ENCODE data around the gene PNPLA2. TPM values are rescaled to one million over a fixed set of nuclear protein-coding genes. Genes with fewer than 3 reads are reported as not detected.

The PNPLA2 gene
- total and polyA plus RNA-seq, 10 of the 15 experiments (the other 5 are each of a cell fraction or from before 2014, with no cell fraction given): 0.19 to 34.0 (median 8.1) TPM

DNA sequence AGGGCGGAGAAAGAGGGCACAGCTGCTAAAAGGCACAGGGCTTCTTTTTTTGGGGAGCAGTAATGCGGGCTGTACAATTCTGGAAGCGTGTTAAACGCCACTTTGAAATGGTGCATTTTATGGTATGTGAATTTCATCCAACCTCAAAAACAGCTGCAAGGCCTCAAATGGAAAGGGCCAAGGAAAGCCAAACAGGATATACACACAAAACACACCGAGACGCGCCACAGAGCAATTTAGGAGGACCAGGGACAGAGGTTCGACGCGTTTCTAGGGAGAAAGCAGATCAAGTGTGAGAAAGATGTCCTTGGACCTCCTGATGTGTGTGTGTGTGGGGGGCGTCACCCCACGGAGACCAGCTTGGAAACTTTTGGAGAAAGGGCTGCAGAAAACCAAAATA lies 55.0 kb downstream of the PNPLA2 start:
- ChIA-PET CTCF (interaction anchor here (1.1 kb wide), 1 partner anchor 25 kb away, joined by 3 read pairs; no protein-coding TSS in a partner anchor), RAD21 (ENCODE audit: unreplicated experiment) (no interaction called here), POLR2A (no interaction called here), SMC1A (ENCODE audit: uncharacterized antibody, unreplicated experiment) (no interaction called here)
- no TSS peak for BruUV-seq (replicated peaks)
- Histone ChIP-seq H3K4me2 (ENCODE audit: control insufficient read depth, insufficient read depth) (no peak overlapping the region), H3K9ac (ENCODE audit: control insufficient read depth, insufficient read depth, low read length) (no peak overlapping the region), H3K27ac (ENCODE audit: control insufficient read depth, insufficient read depth) (no peak overlapping the region), H3K36me3 (ENCODE audit: control insufficient read depth in 2 of 2, insufficient read depth in 2 of 2, low read length in 1 of 2) (no peaks in the 10 kb centered on the region; a peak in 1 of 4 replicates), H3K4me3 (no peak overlapping the region), H3K4me1 (ENCODE audit: control insufficient read depth, insufficient read depth, low read length) (no peaks in the 10 kb centered on the region), H4K20me1 (ENCODE audit: control insufficient read depth, insufficient read depth) (no peaks in the 10 kb centered on the region), H2AFZ (ENCODE audit: control insufficient read depth, low read depth, low read length) (no peak overlapping the region), H3K27me3 (replicated peaks in 1 of 2; ENCODE audit: control insufficient read depth in 2 of 2, insufficient read depth in 2 of 2, low read length in 1 of 2) (no peaks in the 10 kb centered on the region), H3K9me3 (replicated peaks; ENCODE audit: control insufficient read depth, insufficient read depth, low read length) (no peaks in the 10 kb centered on the region), H3K79me2 (ENCODE audit: control insufficient read depth, insufficient read depth, low read length) (no peaks in the 10 kb centered on the region)
- intact Hi-C loops (cut with micrococcal nuclease; ENCODE audit: unreplicated experiment): no loop called here
- FAIRE-seq: no peak
- ATAC-seq: no peak
- 81% methylated on average over 12 of the region's 12 CpGs for WGBS (ENCODE audit: insufficient coverage, insufficient replicate concordance, low lambda C conversion rate, missing lambda C conversion rate)
- in situ Hi-C loops (cut with MboI): no loop called here
- DNase-seq (ENCODE audit: low read depth, low spot score): no peak
- TF ChIP-seq, protein P1, sequence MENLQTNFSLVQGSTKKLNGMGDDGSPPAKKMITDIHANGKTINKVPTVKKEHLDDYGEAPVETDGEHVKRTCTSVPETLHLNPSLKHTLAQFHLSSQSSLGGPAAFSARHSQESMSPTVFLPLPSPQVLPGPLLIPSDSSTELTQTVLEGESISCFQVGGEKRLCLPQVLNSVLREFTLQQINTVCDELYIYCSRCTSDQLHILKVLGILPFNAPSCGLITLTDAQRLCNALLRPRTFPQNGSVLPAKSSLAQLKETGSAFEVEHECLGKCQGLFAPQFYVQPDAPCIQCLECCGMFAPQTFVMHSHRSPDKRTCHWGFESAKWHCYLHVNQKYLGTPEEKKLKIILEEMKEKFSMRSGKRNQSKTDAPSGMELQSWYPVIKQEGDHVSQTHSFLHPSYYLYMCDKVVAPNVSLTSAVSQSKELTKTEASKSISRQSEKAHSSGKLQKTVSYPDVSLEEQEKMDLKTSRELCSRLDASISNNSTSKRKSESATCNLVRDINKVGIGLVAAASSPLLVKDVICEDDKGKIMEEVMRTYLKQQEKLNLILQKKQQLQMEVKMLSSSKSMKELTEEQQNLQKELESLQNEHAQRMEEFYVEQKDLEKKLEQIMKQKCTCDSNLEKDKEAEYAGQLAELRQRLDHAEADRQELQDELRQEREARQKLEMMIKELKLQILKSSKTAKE (IDR thresholded peaks at IDR 0.05; ENCODE audit: low read depth, poor library complexity, severe bottlenecking): no peak
- no peak for TF ChIP-seq NR2C2 (IDR thresholded peaks at IDR 0.05; ENCODE audit: borderline replicate concordance, control insufficient read depth, insufficient read length, low read depth)
- TF ChIP-seq NFYA (IDR thresholded peaks at IDR 0.05; ENCODE audit: borderline replicate concordance, low read depth, low read length): no peak
- TF ChIP-seq, protein P2, sequence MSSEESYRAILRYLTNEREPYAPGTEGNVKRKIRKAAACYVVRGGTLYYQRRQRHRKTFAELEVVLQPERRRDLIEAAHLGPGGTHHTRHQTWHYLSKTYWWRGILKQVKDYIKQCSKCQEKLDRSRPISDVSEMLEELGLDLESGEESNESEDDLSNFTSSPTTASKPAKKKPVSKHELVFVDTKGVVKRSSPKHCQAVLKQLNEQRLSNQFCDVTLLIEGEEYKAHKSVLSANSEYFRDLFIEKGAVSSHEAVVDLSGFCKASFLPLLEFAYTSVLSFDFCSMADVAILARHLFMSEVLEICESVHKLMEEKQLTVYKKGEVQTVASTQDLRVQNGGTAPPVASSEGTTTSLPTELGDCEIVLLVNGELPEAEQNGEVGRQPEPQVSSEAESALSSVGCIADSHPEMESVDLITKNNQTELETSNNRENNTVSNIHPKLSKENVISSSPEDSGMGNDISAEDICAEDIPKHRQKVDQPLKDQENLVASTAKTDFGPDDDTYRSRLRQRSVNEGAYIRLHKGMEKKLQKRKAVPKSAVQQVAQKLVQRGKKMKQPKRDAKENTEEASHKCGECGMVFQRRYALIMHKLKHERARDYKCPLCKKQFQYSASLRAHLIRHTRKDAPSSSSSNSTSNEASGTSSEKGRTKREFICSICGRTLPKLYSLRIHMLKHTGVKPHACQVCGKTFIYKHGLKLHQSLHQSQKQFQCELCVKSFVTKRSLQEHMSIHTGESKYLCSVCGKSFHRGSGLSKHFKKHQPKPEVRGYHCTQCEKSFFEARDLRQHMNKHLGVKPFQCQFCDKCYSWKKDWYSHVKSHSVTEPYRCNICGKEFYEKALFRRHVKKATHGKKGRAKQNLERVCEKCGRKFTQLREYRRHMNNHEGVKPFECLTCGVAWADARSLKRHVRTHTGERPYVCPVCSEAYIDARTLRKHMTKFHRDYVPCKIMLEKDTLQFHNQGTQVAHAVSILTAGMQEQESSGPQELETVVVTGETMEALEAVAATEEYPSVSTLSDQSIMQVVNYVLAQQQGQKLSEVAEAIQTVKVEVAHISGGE (CRISPR knock-in tag; IDR thresholded peaks at IDR 0.05): no peak
- no peak for TF ChIP-seq ZNF207 (IDR thresholded peaks at IDR 0.05; ENCODE audit: borderline replicate concordance)
- no peak for TF ChIP-seq STAT3 (IDR thresholded peaks at IDR 0.05; ENCODE audit: low read depth, low read length)
- TF ChIP-seq MEF2A (IDR thresholded peaks at IDR 0.05; ENCODE audit: insufficient read depth, low read depth, low read length): no peak
- TF ChIP-seq, protein P3, sequence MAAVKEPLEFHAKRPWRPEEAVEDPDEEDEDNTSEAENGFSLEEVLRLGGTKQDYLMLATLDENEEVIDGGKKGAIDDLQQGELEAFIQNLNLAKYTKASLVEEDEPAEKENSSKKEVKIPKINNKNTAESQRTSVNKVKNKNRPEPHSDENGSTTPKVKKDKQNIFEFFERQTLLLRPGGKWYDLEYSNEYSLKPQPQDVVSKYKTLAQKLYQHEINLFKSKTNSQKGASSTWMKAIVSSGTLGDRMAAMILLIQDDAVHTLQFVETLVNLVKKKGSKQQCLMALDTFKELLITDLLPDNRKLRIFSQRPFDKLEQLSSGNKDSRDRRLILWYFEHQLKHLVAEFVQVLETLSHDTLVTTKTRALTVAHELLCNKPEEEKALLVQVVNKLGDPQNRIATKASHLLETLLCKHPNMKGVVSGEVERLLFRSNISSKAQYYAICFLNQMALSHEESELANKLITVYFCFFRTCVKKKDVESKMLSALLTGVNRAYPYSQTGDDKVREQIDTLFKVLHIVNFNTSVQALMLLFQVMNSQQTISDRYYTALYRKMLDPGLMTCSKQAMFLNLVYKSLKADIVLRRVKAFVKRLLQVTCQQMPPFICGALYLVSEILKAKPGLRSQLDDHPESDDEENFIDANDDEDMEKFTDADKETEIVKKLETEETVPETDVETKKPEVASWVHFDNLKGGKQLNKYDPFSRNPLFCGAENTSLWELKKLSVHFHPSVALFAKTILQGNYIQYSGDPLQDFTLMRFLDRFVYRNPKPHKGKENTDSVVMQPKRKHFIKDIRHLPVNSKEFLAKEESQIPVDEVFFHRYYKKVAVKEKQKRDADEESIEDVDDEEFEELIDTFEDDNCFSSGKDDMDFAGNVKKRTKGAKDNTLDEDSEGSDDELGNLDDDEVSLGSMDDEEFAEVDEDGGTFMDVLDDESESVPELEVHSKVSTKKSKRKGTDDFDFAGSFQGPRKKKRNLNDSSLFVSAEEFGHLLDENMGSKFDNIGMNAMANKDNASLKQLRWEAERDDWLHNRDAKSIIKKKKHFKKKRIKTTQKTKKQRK (IDR thresholded peaks at IDR 0.05; ENCODE audit: low read depth, low read length): no peak
- no peak for TF ChIP-seq EZH2 (IDR thresholded peaks at IDR 0.05; ENCODE audit: borderline replicate concordance, control insufficient read depth, low read depth, low read length)
- TF ChIP-seq ZNF384 (IDR thresholded peaks at IDR 0.05; ENCODE audit: borderline replicate concordance, low read depth, low read length): no peak
- no peak for TF ChIP-seq JUND (IDR thresholded peaks at IDR 0.05; ENCODE audit: low read depth, low read length)
- no peak for TF ChIP-seq BHLHE40 (IDR thresholded peaks at IDR 0.05; ENCODE audit: borderline replicate concordance in 1 of 2, low read depth in 2 of 2, low read length in 1 of 2)
- TF ChIP-seq, protein P4, sequence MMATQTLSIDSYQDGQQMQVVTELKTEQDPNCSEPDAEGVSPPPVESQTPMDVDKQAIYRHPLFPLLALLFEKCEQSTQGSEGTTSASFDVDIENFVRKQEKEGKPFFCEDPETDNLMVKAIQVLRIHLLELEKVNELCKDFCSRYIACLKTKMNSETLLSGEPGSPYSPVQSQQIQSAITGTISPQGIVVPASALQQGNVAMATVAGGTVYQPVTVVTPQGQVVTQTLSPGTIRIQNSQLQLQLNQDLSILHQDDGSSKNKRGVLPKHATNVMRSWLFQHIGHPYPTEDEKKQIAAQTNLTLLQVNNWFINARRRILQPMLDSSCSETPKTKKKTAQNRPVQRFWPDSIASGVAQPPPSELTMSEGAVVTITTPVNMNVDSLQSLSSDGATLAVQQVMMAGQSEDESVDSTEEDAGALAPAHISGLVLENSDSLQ (IDR thresholded peaks at IDR 0.05): no peak
- no peak for TF ChIP-seq ATF7 (IDR thresholded peaks at IDR 0.05; ENCODE audit: low read depth)

All from GM12878 (cell line).